ENCODE data around the gene RAD50.

DNA sequence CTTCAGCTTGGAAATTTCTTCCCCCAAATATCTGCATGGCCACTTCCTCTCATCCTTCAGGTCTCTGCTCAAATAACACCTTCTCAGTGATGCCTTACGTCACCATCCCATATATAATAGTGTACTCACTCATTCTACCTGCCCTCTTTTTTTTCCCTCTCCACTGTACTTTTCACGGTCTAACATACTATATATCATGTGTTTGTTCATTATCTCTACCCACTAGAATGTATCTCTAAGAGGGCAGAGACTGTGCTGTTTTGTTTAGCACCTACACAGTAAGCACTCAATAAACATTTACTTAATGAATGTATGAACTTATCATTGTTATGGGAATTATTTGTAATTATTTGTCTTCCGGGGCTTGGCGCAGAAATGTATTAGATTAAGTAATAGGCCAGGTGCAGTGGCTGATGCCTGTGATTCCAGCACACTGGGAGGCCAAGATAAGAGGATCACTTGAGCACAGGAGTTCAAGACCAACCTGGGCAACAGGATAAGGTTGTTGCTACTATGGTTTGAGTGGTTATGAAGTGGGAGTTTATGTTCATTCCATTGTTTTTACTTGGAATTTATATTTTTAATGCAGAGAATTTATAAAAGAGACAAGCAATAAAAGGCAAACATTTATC lies 95.2 kb downstream of the RAD50 start:
- no peak for TF ChIP-seq SIN3A (IDR thresholded peaks at IDR 0.05; ENCODE audit: borderline replicate concordance, insufficient read depth, low read length)
- TF ChIP-seq TAF1 (IDR thresholded peaks at IDR 0.05; ENCODE audit: borderline replicate concordance, insufficient read depth, low read length) = no peak
- TF ChIP-seq POLR2AphosphoS5 (IDR thresholded peaks at IDR 0.05; ENCODE audit: low read depth, low read length) = no peak
- TF ChIP-seq, protein P1, sequence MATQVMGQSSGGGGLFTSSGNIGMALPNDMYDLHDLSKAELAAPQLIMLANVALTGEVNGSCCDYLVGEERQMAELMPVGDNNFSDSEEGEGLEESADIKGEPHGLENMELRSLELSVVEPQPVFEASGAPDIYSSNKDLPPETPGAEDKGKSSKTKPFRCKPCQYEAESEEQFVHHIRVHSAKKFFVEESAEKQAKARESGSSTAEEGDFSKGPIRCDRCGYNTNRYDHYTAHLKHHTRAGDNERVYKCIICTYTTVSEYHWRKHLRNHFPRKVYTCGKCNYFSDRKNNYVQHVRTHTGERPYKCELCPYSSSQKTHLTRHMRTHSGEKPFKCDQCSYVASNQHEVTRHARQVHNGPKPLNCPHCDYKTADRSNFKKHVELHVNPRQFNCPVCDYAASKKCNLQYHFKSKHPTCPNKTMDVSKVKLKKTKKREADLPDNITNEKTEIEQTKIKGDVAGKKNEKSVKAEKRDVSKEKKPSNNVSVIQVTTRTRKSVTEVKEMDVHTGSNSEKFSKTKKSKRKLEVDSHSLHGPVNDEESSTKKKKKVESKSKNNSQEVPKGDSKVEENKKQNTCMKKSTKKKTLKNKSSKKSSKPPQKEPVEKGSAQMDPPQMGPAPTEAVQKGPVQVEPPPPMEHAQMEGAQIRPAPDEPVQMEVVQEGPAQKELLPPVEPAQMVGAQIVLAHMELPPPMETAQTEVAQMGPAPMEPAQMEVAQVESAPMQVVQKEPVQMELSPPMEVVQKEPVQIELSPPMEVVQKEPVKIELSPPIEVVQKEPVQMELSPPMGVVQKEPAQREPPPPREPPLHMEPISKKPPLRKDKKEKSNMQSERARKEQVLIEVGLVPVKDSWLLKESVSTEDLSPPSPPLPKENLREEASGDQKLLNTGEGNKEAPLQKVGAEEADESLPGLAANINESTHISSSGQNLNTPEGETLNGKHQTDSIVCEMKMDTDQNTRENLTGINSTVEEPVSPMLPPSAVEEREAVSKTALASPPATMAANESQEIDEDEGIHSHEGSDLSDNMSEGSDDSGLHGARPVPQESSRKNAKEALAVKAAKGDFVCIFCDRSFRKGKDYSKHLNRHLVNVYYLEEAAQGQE (IDR thresholded peaks at IDR 0.05; ENCODE audit: insufficient read depth in 1 of 2, low read depth in 2 of 2, low read length in 2 of 2) = no peak
- no peak for TF ChIP-seq FOXP2 (optimal IDR thresholded peaks at IDR 0.05; ENCODE audit: borderline replicate concordance, extremely low read depth, extremely low read length, insufficient read depth)

Data from PFSK-1 (cell line).